Esophagus muscularis mucosa (tissue), 4 donors: ENCODE measurements around the gene HOXC5.

Experiments
- EP300 ChIP-seq: sonication (generic); formaldehyde crosslinking; IDR thresholded peaks from one replicate; pipeline ENCODE4 v1.6.1; 2017; ENCODE audit warnings: antibody characterized with exemption
- POLR2A ChIP-seq: fragments of 450-650 bp; IDR thresholded peaks from one replicate; pipeline ENCODE4 v1.6.1; 2017; ENCODE audit warnings: antibody characterized with exemption, moderate library complexity, mild to moderate bottlenecking, low read depth
- POLR2AphosphoS5 ChIP-seq, 2 donors: sonication (generic); formaldehyde crosslinking; IDR thresholded peaks; one replicate each; pipeline ENCODE4 v1.6.1; 2017; ENCODE audit warnings: antibody characterized with exemption in 2 of 2
- TF ChIP-seq, protein P1 (sequence below), 3 experiments: fragments of 200-600 bp in 2 of 3; fragments of 450-650 bp in 1 of 3; sonication (generic) in 2 of 3; IDR thresholded peaks; one replicate each; pipeline ENCODE4 v1.5.1; 2017 to 2019; ENCODE audit warnings: antibody characterized with exemption in 3 of 3, mild to moderate bottlenecking in 2 of 3, moderate library complexity in 1 of 3

DNA sequence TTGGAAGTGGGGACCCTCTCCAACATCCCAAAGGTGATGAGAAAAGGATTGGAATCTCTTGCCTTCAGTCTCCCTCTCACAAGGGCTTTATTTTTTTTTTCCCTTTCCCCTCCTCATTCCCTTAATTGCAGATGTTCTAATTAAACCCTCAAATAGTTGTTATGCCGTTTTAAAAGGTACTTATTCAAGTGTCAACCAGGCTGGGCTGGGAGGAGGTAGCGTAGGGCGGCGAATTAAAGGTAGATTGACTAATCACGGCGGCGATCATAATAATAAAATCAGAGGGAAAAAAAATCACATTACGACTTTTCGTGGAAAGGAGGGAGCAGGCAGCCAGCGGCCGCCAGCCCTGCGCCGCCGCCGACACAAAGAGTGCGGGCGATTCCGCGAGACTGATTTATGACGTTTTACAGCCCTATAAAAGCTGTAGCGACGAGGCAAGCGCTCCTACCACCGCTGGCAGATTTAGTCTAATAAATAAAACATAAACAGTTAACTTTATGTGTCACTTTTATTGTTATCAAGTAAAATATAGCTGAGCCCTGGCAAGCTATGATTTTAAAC lies 19.1 kb downstream of the HOXC5 start:
- TF ChIP-seq, protein P1, sequence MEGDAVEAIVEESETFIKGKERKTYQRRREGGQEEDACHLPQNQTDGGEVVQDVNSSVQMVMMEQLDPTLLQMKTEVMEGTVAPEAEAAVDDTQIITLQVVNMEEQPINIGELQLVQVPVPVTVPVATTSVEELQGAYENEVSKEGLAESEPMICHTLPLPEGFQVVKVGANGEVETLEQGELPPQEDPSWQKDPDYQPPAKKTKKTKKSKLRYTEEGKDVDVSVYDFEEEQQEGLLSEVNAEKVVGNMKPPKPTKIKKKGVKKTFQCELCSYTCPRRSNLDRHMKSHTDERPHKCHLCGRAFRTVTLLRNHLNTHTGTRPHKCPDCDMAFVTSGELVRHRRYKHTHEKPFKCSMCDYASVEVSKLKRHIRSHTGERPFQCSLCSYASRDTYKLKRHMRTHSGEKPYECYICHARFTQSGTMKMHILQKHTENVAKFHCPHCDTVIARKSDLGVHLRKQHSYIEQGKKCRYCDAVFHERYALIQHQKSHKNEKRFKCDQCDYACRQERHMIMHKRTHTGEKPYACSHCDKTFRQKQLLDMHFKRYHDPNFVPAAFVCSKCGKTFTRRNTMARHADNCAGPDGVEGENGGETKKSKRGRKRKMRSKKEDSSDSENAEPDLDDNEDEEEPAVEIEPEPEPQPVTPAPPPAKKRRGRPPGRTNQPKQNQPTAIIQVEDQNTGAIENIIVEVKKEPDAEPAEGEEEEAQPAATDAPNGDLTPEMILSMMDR (IDR thresholded peaks at IDR 0.05): no peak
- no peak for TF ChIP-seq POLR2A
- no peak for TF ChIP-seq EP300
- TF ChIP-seq POLR2AphosphoS5 (IDR thresholded peaks at IDR 0.05): no peak
